Testis (tissue), 5 donors: Measurements from ENCODE around the gene NBDY. TPM values are rescaled to one million over a fixed set of nuclear protein-coding genes. Genes with fewer than 3 reads are reported as not detected.
"Not testable (repeated sequence)": the region's sequence is repeated elsewhere in the genome, so short reads cannot be mapped to it uniquely, and the experiment has no call there.

Experiments used
- DNase-seq: peaks from one replicate; pipeline ENCODE4 v3.0.0-alpha.2; 2019
- H3K27ac ChIP-seq, 2 donors: fragments of 200-600 bp; sonication (generic); one replicate each; pipeline ENCODE4 v1.5.1; 2019
- H3K27me3 ChIP-seq: fragments of 200-600 bp; sonication (generic); one replicate; pipeline ENCODE4 v1.5.1; 2019
- H3K36me3 ChIP-seq: fragments of 200-600 bp; sonication (generic); one replicate; pipeline ENCODE4 v1.5.1; 2017; ENCODE audit warnings: low read depth; ENCODE audit errors: missing control alignments
- H3K4me1 ChIP-seq: fragments of 200-600 bp; sonication (generic); one replicate; pipeline ENCODE4 v1.5.1; 2019
- H3K4me3 ChIP-seq, 2 donors: fragments of 200-600 bp; sonication (generic); one replicate each; pipeline ENCODE4 v1.5.1; 2017 to 2019
- H3K9me3 ChIP-seq: fragments of 200-600 bp; sonication (generic); one replicate; pipeline ENCODE4 v1.5.1; 2017
- CTCF ChIP-seq, 3 experiments: fragments of 450-650 bp in 2 of 3; fragments of 200-600 bp in 1 of 3; sonication (generic) in 1 of 3; IDR thresholded peaks; one replicate each; pipeline ENCODE4 v1.5.1; 2016 to 2019; ENCODE audit warnings: antibody characterized with exemption in 3 of 3, mild to moderate bottlenecking in 2 of 3, moderate library complexity in 1 of 3
- POLR2A ChIP-seq: fragments of 450-650 bp; IDR thresholded peaks from one replicate; pipeline ENCODE4 v1.6.1; 2017; ENCODE audit warnings: antibody characterized with exemption, mild to moderate bottlenecking, moderate library complexity
- WGBS, 2 donors: methylation state at CpG; one replicate each; pipeline ENCODE4 v1.1.5; 2018; 5-methylcytosine and 5-hydroxymethylcytosine counted together
- intact Hi-C: fragments of 100-400 bp; cut with DNase I; formaldehyde crosslinking; loops from one replicate; pipeline ENCODE4 v1.15.1; 2023; ENCODE audit warnings: low total_unique reads
- long read RNA-seq, 2 donors: transcript quantifications; one replicate each; lab custom pipeline, GENCODE V29; 2026
- polyA plus RNA-seq: library from polyadenylated mRNA; stranded (reverse); fragments of 350-450 nt; fragmentation: Illumina TruSeq; extraction: RNeasy Lipid Tissue Mini Kit (QIAGEN cat#74804); gene quantifications from one replicate; pipeline ENCODE4 v1.2.3, GENCODE V29; 2014; ENCODE audit warnings: low read depth, low replicate concordance; ENCODE audit not compliant: insufficient read depth
- total RNA-seq, 2 donors: library from RNA; depleted of rRNA; stranded (reverse); fragments of >200 nt; gene quantifications; one replicate each; pipeline ENCODE4 v1.2.3, GENCODE V29; 2016

NBDY gene
- total RNA-seq = 10 to 100 TPM; 30.9 to 33.1 TPM
- polyA plus RNA-seq = 26.1 TPM
- long read RNA-seq, donor 1, transcript NBDY-201 (3 exons, 1,529 nt) = major isoform, 56 of 57 reads
- long read RNA-seq, donor 1, partial matches to known transcripts = 0 of 57 reads
- long read RNA-seq, donor 1, other reads (novel, unspliced or antisense) = 0 of 57 reads
- long read RNA-seq, donor 2, transcript NBDY-201 (3 exons, 1,529 nt) = major isoform, 42 of 51 reads
- long read RNA-seq, donor 2, partial matches to known transcripts = 7 of 51 reads
- long read RNA-seq, donor 2, other reads (novel, unspliced or antisense) = 0 of 51 reads

- Histone ChIP-seq H3K27me3 (no peaks in the 10 kb centered on the region), H3K36me3 (no peaks in the 10 kb centered on the region), H3K4me1 (no peaks in the 10 kb centered on the region), H3K4me3 (peak within 1 kb of the TSS; percentile 54 to 66), H3K27ac (peak within 1 kb of the TSS; percentile 68 to 84), H3K9me3 (no peaks in the 10 kb centered on the region)
- 0% methylated on average over 17 to 21 of the region's 23 CpGs for WGBS, 2 donors
- TF ChIP-seq CTCF (IDR thresholded peaks at IDR 0.05) (no peak), POLR2A (no peak)
- intact Hi-C loops = no loop called here
- peak; percentile 77 for DNase-seq
Observed at GRCh38 chrX:56729152-56729850, at the start of gene NBDY. Gene NBDY, plus strand, starts transcription at chrX:56729243. Its CDS starts 111 bp downstream, at chrX:56729354.

- H3K36me3 ChIP-seq, H3K9me3 ChIP-seq, DNase-seq, H3K27me3 ChIP-seq, intact Hi-C loops, H3K4me3 ChIP-seq, H3K27ac ChIP-seq, H3K4me1 ChIP-seq: not testable (repeated sequence)
- 67 to 100% methylated on average over 1 to 4 of the region's 4 CpGs for WGBS, 2 donors
Observed at GRCh38 chrX:56704530-56704929, 24.5 kb upstream of the NBDY start.

- peak; percentile 12 to 42 (median 38) for TF ChIP-seq CTCF (IDR thresholded peaks at IDR 0.05)
- TF ChIP-seq POLR2A = no peak
- Histone ChIP-seq H3K4me3 (no peak overlapping the region), H3K36me3 (no peaks in the 10 kb centered on the region), H3K27ac (no peak overlapping the region), H3K9me3 (no peaks in the 10 kb centered on the region), H3K4me1 (no peaks in the 10 kb centered on the region), H3K27me3 (no peaks in the 10 kb centered on the region)
- intact Hi-C loops = no loop called here
- DNase-seq = peak; percentile 14
- WGBS, 2 donors = 11 to 14% methylated on average over 1 of the region's 1 CpG
Observed at GRCh38 chrX:56726605-56727004, 2.4 kb upstream of the NBDY start.

GRCh38 chrX:56727531-56727930 is 1.5 kb upstream of the NBDY start:
- no peak for TF ChIP-seq CTCF (IDR thresholded peaks at IDR 0.05)
- TF ChIP-seq POLR2A = no peak

GRCh38 chrX:56728321-56728720 is 722 bp upstream of the NBDY start:
- intact Hi-C loops = no loop called here
- WGBS, 2 donors = 9 to 14% methylated on average over 2 of the region's 2 CpGs
- no peak for DNase-seq
- Histone ChIP-seq H3K27ac (no peak overlapping the region), H3K36me3 (no peaks in the 10 kb centered on the region), H3K9me3 (no peaks in the 10 kb centered on the region), H3K4me1 (no peaks in the 10 kb centered on the region), H3K4me3 (no peak overlapping the region), H3K27me3 (no peaks in the 10 kb centered on the region)
- TF ChIP-seq POLR2A (no peak), CTCF (IDR thresholded peaks at IDR 0.05) (no peak)

More at GRCh38 chrX:56727531-56727930, 1.5 kb upstream of the NBDY start:
- Histone ChIP-seq H3K9me3 (no peaks in the 10 kb centered on the region), H3K27ac (no peak overlapping the region), H3K36me3 (no peaks in the 10 kb centered on the region), H3K27me3 (no peaks in the 10 kb centered on the region), H3K4me1 (no peaks in the 10 kb centered on the region), H3K4me3 (no peak overlapping the region)
- intact Hi-C loops = no loop called here
- WGBS, 2 donors = 70 to 79% methylated on average over 3 of the region's 3 CpGs
- DNase-seq = no peak
